Stomach (tissue), 4 donors: ENCODE results near the gene NR3C1.

Experiments used
- CTCF ChIP-seq, 7 experiments: fragments of 450-650 bp in 4 of 7; fragments of 200-600 bp in 3 of 7; sonication (generic) in 3 of 7; IDR thresholded peaks; one replicate each; pipeline ENCODE4 v1.5.1; 2016 to 2019; ENCODE audit warnings: antibody characterized with exemption in 7 of 7, control low read depth in 2 of 7, mild to moderate bottlenecking in 1 of 7
- EP300 ChIP-seq: sonication (generic); formaldehyde crosslinking; IDR thresholded peaks from one replicate; pipeline ENCODE4 v1.6.1; 2017; ENCODE audit warnings: antibody characterized with exemption
- POLR2A ChIP-seq, 4 donors: fragments of 450-650 bp; IDR thresholded peaks; one replicate each; pipeline ENCODE4 v1.6.1; 2016; ENCODE audit warnings: antibody characterized with exemption in 4 of 4, control low read depth in 2 of 4, mild to moderate bottlenecking in 1 of 4, moderate library complexity in 1 of 4
- POLR2AphosphoS5 ChIP-seq, 3 donors: sonication (generic); formaldehyde crosslinking; IDR thresholded peaks; one replicate each; pipeline ENCODE4 v1.6.1; 2016; ENCODE audit warnings: antibody characterized with exemption in 3 of 3

- no peak for TF ChIP-seq CTCF (IDR thresholded peaks at IDR 0.05)
- no peak for TF ChIP-seq POLR2A (IDR thresholded peaks at IDR 0.05)
- no peak for TF ChIP-seq POLR2AphosphoS5 (IDR thresholded peaks at IDR 0.05)
- no peak for TF ChIP-seq EP300
Measured at GRCh38 chr5:143233031-143233430, 170.5 kb downstream of the NR3C1 start.
